HG02571 (cell line): ENCODE measurements around the gene CYTH4.

Source experiments
- ATAC-seq: cut with Tn5 transposase; IDR thresholded peaks from one replicate; pipeline ENCODE4 v1.9.1; 2021; ENCODE audit warnings: mild to moderate bottlenecking, moderate library complexity; ENCODE audit not compliant: unreplicated experiment

The CYTH4 gene

GRCh38 chr22:37267661-37268413 lies 14.5 kb upstream of the CYTH4 start:
- no peak for ATAC-seq

DNA sequence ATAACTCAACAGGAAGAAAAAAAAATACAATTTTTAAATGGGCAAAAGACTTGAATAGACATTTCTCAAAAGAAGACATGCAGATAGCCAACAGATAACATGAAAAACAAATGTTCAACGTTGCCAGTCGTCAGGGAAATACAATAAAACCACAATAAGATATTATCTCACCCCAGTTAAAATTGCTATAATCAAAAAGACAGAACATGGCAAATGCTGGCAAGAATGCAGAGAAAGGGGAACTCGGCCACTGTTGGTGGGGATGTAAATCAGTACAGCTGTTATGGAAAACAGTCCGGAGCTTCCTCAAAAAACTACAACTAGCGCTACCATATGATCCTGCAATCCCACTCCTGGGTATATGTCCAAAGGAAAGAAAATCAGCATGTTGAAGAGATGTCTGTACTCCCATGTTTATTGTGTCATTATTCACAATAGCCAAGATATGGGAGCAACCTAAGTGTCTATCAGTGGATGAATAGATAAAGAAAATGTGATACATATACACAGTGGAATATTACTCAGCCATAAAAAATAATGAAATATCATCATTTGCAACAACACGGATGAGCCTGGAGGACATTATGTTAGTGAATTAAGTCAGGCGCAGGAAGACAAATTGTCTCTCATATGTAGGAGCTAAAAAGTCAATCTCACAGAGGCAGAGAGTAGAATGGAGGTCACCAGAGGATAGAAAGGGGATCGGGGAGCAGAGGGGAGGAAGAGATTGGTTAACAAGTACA lies 12.2 kb upstream of the CYTH4 start:
- ATAC-seq: no peak

DNA sequence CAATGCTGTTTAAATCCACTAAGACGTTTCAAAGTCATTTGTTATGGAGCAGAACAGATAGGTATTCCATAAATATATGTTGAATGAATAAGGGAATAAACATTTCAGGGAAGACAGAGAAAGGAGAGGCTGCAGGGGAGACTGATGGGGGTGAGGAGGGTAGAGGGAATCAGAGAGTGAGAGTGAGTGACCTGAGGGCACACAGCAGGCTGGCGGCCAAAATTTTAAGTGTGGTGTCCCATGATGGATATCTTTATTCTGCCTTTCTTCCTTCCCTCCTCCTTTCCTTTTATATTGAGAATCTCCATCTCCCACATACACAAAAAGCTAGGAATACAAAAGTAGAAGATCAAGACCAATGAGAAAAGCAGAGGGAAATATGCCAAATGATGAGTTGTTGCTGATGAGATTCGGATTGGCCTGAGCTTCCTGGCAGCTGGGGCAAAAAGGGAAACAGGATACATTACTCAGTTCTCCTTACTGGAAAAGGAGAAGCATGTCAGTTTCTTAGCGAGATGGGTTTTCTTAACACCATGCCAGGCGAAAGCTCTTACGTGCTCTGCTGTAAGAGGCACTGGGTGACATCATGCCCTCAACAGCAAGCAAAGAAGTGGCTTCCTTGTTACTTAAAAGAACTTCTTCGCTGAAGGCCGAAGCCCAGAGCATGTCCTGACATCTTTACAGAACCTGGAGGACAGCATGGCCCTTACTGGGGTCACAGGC lies 11.2 kb upstream of the CYTH4 start:
- no peak for ATAC-seq

- no peak for ATAC-seq
Observed at GRCh38 chr22:37273126-37273845, 9.0 kb upstream of the CYTH4 start.

DNA sequence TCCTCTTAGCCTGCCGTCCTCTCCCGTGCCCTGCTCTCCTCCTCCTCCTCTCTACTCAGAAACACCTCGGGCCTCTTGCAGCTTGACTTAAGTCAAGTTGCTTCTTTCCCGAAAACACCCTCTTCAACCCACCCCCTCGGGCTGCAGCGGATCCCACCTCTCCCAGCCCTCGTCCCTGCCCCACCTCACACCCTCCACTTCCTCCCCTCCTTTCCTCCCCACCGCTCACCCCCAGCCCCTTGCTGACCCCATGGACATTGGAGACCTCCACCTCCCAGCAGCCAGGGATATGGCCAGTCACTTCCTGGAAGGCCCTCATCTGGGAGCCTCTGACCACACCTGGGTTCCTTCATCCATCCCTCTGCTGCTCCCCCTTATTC lies 8.5 kb upstream of the CYTH4 start:
- ATAC-seq: no peak

DNA sequence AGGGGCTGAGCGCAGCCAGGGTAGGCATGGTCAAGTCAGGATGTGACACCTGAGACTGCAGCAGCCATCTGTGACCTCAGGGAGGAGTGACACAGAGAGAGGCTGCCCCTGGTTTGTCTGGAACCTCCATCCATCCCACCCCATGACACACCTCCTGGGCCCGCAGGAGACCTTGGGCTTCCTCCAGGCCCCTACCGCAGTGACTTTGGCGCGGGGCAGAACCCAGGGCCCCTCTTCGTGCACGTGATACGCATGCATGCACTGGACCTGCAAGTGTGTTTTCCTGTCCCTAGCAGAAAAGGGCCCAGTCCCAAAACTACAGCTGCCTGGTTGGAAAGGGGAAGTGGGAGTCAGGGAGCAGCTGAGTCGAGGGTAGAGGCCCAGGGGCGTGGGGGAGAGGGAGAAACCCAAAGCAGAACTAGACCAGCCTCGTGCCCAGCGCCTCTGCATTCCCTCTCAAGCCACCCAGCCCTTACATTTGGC lies 7.9 kb upstream of the CYTH4 start:
- ATAC-seq: no peak

- ATAC-seq: no peak
Observed at GRCh38 chr22:37275134-37275533, 7.2 kb upstream of the CYTH4 start.

DNA sequence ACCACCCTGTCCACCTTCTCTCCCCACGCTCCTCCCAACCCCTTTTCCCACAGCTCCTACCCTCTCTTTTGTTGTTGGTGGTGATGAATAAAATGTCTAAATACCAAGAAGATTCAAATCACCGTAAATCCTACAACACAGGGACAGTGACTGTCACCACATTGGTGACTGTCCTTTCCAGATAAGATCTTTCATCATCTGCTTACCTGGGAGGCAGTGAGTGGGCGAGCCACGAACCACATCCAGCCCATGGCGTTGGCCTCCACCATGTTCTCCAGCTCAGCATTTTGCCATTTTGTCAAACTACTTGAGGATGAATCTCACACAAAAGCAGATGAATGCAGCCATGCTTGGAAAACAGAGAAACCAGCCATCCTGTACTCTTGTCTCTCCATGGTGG lies 6.7 kb upstream of the CYTH4 start:
- ATAC-seq: no peak

DNA sequence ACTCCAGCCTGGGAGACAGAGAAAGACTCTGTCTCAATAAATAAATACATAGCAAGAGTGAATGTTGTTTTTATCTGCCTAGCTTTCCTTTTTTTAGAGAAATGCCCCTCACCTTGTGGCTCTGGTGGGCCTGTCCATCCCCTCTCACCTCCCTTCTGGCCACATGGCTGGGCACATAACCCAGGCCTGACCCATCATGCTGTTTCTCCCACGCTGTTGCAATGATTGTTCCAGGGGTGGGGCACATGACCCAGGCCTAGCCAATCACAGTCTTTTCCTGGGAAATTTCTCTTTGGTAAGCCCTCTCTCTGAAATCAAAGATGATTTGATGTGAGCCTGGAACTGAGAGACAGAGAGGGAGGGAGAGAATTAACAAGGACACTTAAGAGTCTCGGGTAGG lies 5.5 kb upstream of the CYTH4 start:
- no peak for ATAC-seq

- ATAC-seq: no peak
Observed at GRCh38 chr22:37277384-37277783, 4.9 kb upstream of the CYTH4 start.

DNA sequence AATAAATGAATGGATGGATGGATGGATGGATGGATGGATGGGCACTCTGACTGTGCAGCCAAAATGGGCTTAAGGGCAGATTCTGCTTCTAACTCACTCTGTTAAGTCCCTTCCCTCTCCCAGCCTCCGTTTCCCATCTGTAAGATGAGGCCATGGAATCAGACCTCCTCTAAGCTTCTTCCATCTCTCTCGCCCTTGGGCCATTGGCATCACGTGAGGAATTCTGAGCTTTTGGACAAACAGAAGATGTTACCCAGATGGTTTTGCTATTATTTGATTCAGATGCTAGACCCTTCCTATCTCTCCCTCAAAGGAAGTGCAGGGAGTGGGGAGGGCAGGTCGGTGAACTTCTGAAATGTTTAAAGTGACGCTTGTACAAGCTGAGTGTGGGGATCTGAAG lies 4.0 kb upstream of the CYTH4 start:
- ATAC-seq: no peak

DNA sequence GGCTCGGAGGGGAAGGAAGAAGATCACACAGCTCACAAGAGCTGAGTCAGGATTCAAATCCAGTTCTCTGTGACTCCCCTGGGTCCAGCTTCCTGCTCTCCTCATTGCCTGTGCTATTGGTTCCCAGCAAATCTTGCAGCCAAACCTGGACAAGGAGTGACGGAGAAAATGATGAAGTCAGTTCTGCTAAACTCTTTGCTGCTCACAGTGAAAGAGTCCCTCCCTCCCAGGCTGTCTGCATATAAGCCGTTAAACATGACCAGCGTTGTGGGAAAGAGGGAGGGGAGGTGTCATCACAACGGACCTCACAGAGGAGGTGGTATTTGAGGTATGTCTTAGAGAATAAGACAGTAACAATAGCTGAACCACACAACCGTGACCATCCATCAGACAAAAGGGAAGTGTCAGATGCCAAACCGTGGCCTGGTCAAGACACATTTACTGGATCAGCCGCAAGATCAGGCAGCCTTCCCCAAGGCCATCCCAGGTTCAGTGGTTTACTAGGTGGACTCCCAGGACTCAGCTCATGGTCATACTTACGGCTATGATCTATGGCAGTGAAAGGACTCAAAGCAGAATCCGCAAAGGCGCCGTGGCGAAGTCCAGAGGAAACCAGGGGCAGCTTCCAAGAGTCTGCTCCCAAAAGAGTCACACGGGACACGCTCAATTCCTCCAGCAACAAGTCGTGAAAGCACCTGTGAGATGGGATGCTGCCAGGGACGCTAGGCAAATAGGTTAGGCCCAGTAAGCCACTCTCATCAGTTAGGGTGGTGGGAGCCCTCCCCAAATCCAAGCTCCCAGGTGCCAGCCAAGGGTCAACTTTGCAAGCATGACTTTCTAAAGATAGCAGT lies 2.8 kb upstream of the CYTH4 start:
- ATAC-seq: no peak

GRCh38 chr22:37280718-37281117 lies 1.6 kb upstream of the CYTH4 start:
- ATAC-seq: no peak

- ATAC-seq: no peak
Observed at GRCh38 chr22:37281195-37281594, 1.1 kb upstream of the CYTH4 start.

- ATAC-seq: no peak
Observed at GRCh38 chr22:37281646-37282384, 493 bp upstream of the CYTH4 start.

GRCh38 chr22:37283393-37283937 lies 1.2 kb downstream of the CYTH4 start:
- no peak for ATAC-seq

GRCh38 chr22:37284126-37284804 lies 2.0 kb downstream of the CYTH4 start:
- ATAC-seq: no peak

DNA sequence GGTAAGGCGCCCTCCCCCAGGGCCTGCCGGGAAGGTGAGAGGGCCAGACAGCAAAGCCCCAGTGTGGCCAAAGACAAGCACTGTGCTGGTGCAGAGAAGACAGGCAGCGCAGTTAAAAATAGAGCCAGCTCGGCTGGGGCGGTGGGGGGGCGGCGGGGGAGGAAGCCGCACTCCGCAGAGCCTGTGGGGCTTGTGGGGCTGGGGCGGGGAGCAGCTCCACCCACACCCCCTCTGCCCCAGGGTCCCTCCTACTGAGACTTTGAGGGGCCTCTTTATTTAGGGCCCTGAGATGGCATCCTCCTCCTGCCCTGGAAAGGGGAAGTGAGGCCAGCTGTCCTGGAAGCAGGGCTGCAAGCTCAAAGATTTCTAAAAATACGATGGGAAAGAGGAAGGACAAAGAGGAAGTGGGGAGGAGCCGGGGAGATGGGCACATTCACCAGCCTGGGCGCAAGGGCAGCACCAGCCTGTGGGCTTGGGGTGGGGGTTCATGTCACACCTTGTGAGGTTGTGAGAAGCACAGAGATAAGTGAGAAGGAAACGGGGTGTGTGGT lies 2.6 kb downstream of the CYTH4 start:
- ATAC-seq: no peak
